GM23338 (cell line): ENCODE measurements around the gene ERCC6. TPM values are rescaled to one million over a fixed set of nuclear protein-coding genes. Genes with fewer than 3 reads are reported as not detected.

Experiments used
- ATAC-seq: fragments of 200-7000 bp; cut with Tn5 transposase; 3 replicates; pipeline ENCODE4 v1.9.1; 2020
- DNase-seq: peaks from one replicate; pipeline ENCODE4 v3.0.0-alpha.2; 2015; ENCODE audit warnings: low spot score
- H2AFZ ChIP-seq: fragments of 200-600 bp; sonication (generic); 2 replicates; pipeline ENCODE4 v1.8.0; 2016; ENCODE audit warnings: antibody characterized with exemption, mild to moderate bottlenecking, moderate library complexity
- H3F3A ChIP-seq: fragments of 200-600 bp; sonication (generic); replicated peaks from 2 replicates; pipeline ENCODE4 v1.8.0; 2017; ENCODE audit warnings: antibody characterized with exemption, mixed run types, low read depth
- H3K27ac ChIP-seq: fragments of 200-600 bp; sonication (generic); 2 replicates; pipeline ENCODE4 v1.6.1; 2016; ENCODE audit warnings: low read depth
- H3K27me3 ChIP-seq: fragments of 200-600 bp; sonication (generic); 2 replicates; pipeline ENCODE4 v1.8.0; 2016; ENCODE audit warnings: mild to moderate bottlenecking, mixed run types, moderate library complexity; ENCODE audit not compliant: insufficient read depth
- H3K36me3 ChIP-seq: fragments of 200-600 bp; sonication (generic); 2 replicates; pipeline ENCODE4 v1.8.0; 2016; ENCODE audit warnings: mild to moderate bottlenecking; ENCODE audit not compliant: insufficient read depth
- H3K4me1 ChIP-seq: fragments of 200-600 bp; sonication (generic); 2 replicates; pipeline ENCODE4 v1.8.0; 2016; ENCODE audit warnings: mild to moderate bottlenecking, moderate library complexity; ENCODE audit not compliant: insufficient read depth
- H3K4me2 ChIP-seq: fragments of 200-600 bp; sonication (generic); 2 replicates; pipeline ENCODE4 v1.7.1; 2017; ENCODE audit warnings: mixed run types
- H3K4me3 ChIP-seq: fragments of 200-600 bp; sonication (generic); 2 replicates; pipeline ENCODE4 v1.6.1; 2016; ENCODE audit warnings: mixed run types
- H3K79me2 ChIP-seq: fragments of 200-600 bp; sonication (generic); replicated peaks from 2 replicates; pipeline ENCODE4 v1.8.0; 2017; ENCODE audit warnings: mild to moderate bottlenecking; ENCODE audit not compliant: insufficient read depth
- H3K9me2 ChIP-seq: fragments of 200-600 bp; sonication (generic); 2 replicates; pipeline ENCODE4 v1.8.0; 2017; ENCODE audit not compliant: insufficient read depth
- H4K20me1 ChIP-seq: fragments of 200-600 bp; sonication (generic); replicated peaks from 2 replicates; pipeline ENCODE4 v1.8.0; 2017; ENCODE audit warnings: mild to moderate bottlenecking; ENCODE audit not compliant: insufficient read depth
- H3K27ac Mint-ChIP-seq: 2 replicates; pipeline ENCODE4 v1.8.0; 2020; ENCODE audit warnings: inconsistent platforms, mild to moderate bottlenecking, moderate library complexity, mixed read lengths
- H3K27me3 Mint-ChIP-seq: 3 replicates; pipeline ENCODE4 v1.8.0; 2022; ENCODE audit warnings: low read depth, mild to moderate bottlenecking, moderate library complexity, mixed read lengths, inconsistent platforms; ENCODE audit not compliant: insufficient read depth, poor library complexity
- H3K36me3 Mint-ChIP-seq: 3 replicates; pipeline ENCODE4 v1.8.0; 2021; ENCODE audit warnings: low read depth, mild to moderate bottlenecking, inconsistent platforms, moderate library complexity, mixed read lengths
- H3K4me1 Mint-ChIP-seq: 3 replicates; pipeline ENCODE4 v1.8.0; 2020; ENCODE audit warnings: mild to moderate bottlenecking, inconsistent platforms, mixed read lengths
- H3K4me3 Mint-ChIP-seq: 3 replicates; pipeline ENCODE4 v1.8.0; 2021; ENCODE audit warnings: moderate library complexity, mild to moderate bottlenecking, inconsistent platforms, mixed read lengths
- H3K9me3 Mint-ChIP-seq: 3 replicates; pipeline ENCODE4 v1.8.0; 2020; ENCODE audit warnings: moderate library complexity, mild to moderate bottlenecking, inconsistent platforms, mixed read lengths
- CREB1 ChIP-seq: fragments of 250-450 bp; sonication (Bioruptor Pico); IDR thresholded peaks from 2 replicates; pipeline ENCODE4 v1.5.0; 2020; ENCODE audit warnings: low read depth, mild to moderate bottlenecking, moderate library complexity
- CTCF ChIP-seq, 2 experiments: fragments of 200-600 bp in 1 of 2; sonication (generic) in 1 of 2; conservative IDR thresholded peaks; 2 replicates each; pipeline versions ENCODE4 v1.5.1 to v1.6.1; 2016 to 2017; ENCODE audit warnings: antibody characterized with exemption in 2 of 2, low read depth in 2 of 2, mild to moderate bottlenecking in 2 of 2, moderate library complexity in 1 of 2
- ETS1 ChIP-seq: IDR thresholded peaks from 2 replicates; pipeline ENCODE4 v1.6.1; 2016; ENCODE audit warnings: antibody characterized with exemption
- EZH2 ChIP-seq: fragments of 200-600 bp; sonication (generic); IDR thresholded peaks from one replicate; pipeline ENCODE4 v1.8.0; 2017; ENCODE audit warnings: antibody characterized with exemption, mild to moderate bottlenecking, low read depth; ENCODE audit not compliant: unreplicated experiment
- EZH2phosphoT487 ChIP-seq: fragments of 200-600 bp; sonication (generic); IDR thresholded peaks from one replicate; pipeline ENCODE4 v1.8.1; 2018; ENCODE audit warnings: antibody characterized with exemption; ENCODE audit not compliant: unreplicated experiment
- JUNB ChIP-seq: IDR thresholded peaks from one replicate; pipeline ENCODE4 v1.6.1; 2016; ENCODE audit warnings: antibody characterized with exemption; ENCODE audit not compliant: unreplicated experiment
- NANOG ChIP-seq: IDR thresholded peaks from 2 replicates; pipeline ENCODE4 v1.6.1; 2016; ENCODE audit warnings: antibody characterized with exemption, borderline replicate concordance
- POLR2AphosphoS5 ChIP-seq: IDR thresholded peaks from 2 replicates; pipeline ENCODE4 v1.6.1; 2016; ENCODE audit warnings: antibody characterized with exemption, low read depth
- REST ChIP-seq: IDR thresholded peaks from one replicate; pipeline ENCODE4 v1.6.1; 2018; ENCODE audit warnings: antibody characterized with exemption; ENCODE audit not compliant: unreplicated experiment
- STAT1 ChIP-seq: IDR thresholded peaks from one replicate; pipeline ENCODE4 v1.6.1; 2016; ENCODE audit warnings: antibody characterized with exemption; ENCODE audit not compliant: unreplicated experiment
- ZNF114 ChIP-seq: fragments of 250-450 bp; sonication (Bioruptor Pico); IDR thresholded peaks from 2 replicates; pipeline ENCODE4 v1.5.0; 2020; ENCODE audit warnings: mild to moderate bottlenecking, moderate library complexity
- ZNF331 ChIP-seq: fragments of 250-450 bp; sonication (Bioruptor Pico); IDR thresholded peaks from 2 replicates; pipeline ENCODE4 v1.5.0; 2020; ENCODE audit warnings: low read depth, mild to moderate bottlenecking, moderate library complexity
- ZNF462 ChIP-seq: fragments of 250-450 bp; sonication (Bioruptor Pico); IDR thresholded peaks from 2 replicates; pipeline ENCODE4 v1.5.0; 2020; ENCODE audit warnings: mild to moderate bottlenecking, moderate library complexity
- polyA plus RNA-seq: library from polyadenylated mRNA; unstranded; fragments of >200 nt; fragmentation: Nextera tagmentation; extraction: Ambion mirVana; gene quantifications from 2 replicates; pipeline ENCODE4 v1.2.1, GENCODE V29; 2016
- total RNA-seq: library from RNA; depleted of rRNA; stranded (reverse); fragments of >200 nt; shearing (Covaris generic); gene quantifications from 2 replicates; pipeline ENCODE4 v1.2.3, GENCODE V29; 2014

ERCC6 gene
- total and polyA plus RNA-seq, 2 experiments from 2014 or later: 2.5 to 13.8 TPM

- H2AFZ ChIP-seq: no peak overlapping the region
- H3K27me3 ChIP-seq: no peaks in the 10 kb centered on the region
- Mint-ChIP-seq H3K27ac (no peak overlapping the region), H3K36me3 (no peaks in the 10 kb centered on the region; the same call in 2 of the 3 replicates), H3K4me3 (no peak overlapping the region), H3K27me3 (peaks cover 4% of the 10 kb centered on the region), H3K4me1 (peaks cover 2% of the 10 kb centered on the region), H3K9me3 (no peaks in the 10 kb centered on the region)
- H3K9me2 ChIP-seq: no peaks in the 10 kb centered on the region
- no peak overlapping the region for H3K4me3 ChIP-seq
- no peaks in the 10 kb centered on the region for H4K20me1 ChIP-seq
- no peaks in the 10 kb centered on the region for H3K4me1 ChIP-seq
- H3K4me2 ChIP-seq: no peak overlapping the region
- H3K27ac ChIP-seq: no peak overlapping the region
- H3K36me3 ChIP-seq: no peaks in the 10 kb centered on the region
- ATAC-seq: no peak
- no peaks in the 10 kb centered on the region for H3K79me2 ChIP-seq
- no peak for DNase-seq
- TF ChIP-seq CTCF (conservative IDR thresholded peaks at IDR 0.05; ENCODE audit: low read depth in 2 of 2): no peak
- no peak for TF ChIP-seq CREB1 (CRISPR knock-in tag)
- no peak for TF ChIP-seq ZNF331 (CRISPR knock-in tag)
- TF ChIP-seq REST: no peak
- no peak for TF ChIP-seq POLR2AphosphoS5
- no peak for TF ChIP-seq ETS1
- no peak for TF ChIP-seq EZH2phosphoT487
- TF ChIP-seq ZNF462 (CRISPR knock-in tag): no peak
- no peak for TF ChIP-seq NANOG
- no peak for TF ChIP-seq ZNF114
- TF ChIP-seq JUNB: no peak
- TF ChIP-seq EZH2: no peak
- no peak for TF ChIP-seq STAT1
- H3F3A ChIP-seq: no peaks in the 10 kb centered on the region
These were observed 41.6 kb downstream of the ERCC6 start for GRCh38 chr10:49497358-49497757.
